GM21447 (cell line): ENCODE measurements around the gene UIMC1.

Source experiments
- ATAC-seq: cut with Tn5 transposase; IDR thresholded peaks from one replicate; pipeline ENCODE4 v1.9.1; 2021; ENCODE audit not compliant: unreplicated experiment

UIMC1 gene

DNA sequence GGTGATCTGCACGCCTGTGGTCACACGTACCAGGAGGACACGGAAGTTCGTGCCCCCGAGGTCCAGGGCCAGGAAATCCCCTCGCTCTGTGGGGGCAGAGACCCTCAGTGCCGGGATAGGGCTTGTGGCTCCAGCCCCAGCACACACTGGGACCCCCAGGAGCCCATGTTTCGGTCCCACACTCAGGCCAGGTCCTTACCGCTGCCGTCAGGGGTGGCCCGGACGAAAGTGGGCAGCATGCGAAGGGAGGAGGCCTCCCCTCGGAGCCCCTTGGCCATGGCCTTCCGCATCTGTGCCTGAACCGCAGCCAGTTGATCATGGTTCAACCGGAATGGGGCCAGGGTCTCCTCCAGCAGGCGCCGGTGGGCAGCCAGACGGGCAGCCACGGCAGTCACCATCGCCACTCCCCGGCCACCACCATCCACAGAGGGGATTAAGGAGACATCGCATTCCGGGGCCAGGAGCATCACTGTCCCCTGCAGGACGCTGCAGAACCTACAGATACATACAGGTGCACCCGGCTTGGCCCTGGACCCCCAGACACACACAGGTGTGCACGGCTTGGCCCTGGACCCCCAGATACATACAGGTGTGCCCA lies 119.2 kb downstream of the UIMC1 start:
- no peak for ATAC-seq

DNA sequence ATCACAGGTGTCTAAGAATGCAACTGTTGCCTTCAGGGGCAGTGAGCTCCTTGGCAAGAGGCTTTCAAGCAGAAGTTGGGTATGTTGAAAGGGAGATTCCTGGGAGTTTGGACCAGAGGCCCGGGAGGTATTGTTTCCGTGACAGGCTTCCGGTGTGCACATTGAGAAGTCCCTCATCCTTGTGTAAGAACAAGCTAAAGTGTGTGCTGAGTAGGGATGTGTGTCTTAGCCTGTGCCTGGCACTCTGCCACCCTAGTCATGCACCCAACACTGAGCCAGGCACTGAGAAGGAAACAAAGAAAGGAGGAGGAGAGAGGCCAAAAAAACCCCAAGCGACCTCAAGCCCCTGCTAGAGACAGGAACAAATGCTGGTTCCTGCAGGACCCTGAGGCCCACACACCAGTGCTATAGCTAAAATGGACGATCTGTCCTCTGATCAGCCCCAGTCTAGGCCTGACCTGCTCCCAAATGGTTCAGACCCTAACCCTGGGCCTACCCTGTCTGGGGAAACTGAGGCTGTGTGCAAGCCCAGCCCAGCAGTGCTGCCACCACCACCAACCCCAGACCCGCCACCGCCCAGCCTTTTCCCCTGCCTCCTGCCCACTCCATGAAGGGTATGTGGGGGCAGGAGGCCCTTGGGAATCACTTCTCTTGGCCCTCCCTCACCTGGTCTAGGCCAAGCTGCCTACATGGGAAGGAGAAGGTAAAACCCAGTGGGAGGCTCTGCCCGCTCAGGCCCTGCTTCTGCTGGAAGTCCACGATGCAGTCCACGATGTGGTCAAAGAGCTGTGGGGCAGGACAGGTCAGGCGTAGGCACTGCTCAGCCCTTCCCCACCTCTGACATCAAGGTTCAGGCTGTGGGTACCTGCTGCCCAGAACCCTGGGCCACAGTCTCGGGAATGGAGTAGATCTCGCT lies 120.0 kb downstream of the UIMC1 start:
- no peak for ATAC-seq

DNA sequence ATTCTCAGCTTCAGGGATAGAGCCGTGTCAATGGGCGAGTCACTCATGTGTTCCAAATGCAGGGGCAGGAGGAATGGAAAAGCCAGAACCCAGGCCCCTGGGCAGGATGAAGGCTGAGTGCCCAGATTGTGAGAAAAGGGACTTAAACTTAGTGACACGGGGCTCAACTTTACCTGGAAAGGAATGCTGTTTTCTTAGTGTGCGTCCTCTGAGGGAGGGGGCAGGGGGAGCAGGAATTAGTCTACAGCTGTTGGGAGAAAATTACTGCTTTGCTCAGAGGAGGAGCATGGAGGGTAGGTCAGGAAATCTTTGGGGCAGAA lies 122.0 kb downstream of the UIMC1 start:
- ATAC-seq, result no peak

DNA sequence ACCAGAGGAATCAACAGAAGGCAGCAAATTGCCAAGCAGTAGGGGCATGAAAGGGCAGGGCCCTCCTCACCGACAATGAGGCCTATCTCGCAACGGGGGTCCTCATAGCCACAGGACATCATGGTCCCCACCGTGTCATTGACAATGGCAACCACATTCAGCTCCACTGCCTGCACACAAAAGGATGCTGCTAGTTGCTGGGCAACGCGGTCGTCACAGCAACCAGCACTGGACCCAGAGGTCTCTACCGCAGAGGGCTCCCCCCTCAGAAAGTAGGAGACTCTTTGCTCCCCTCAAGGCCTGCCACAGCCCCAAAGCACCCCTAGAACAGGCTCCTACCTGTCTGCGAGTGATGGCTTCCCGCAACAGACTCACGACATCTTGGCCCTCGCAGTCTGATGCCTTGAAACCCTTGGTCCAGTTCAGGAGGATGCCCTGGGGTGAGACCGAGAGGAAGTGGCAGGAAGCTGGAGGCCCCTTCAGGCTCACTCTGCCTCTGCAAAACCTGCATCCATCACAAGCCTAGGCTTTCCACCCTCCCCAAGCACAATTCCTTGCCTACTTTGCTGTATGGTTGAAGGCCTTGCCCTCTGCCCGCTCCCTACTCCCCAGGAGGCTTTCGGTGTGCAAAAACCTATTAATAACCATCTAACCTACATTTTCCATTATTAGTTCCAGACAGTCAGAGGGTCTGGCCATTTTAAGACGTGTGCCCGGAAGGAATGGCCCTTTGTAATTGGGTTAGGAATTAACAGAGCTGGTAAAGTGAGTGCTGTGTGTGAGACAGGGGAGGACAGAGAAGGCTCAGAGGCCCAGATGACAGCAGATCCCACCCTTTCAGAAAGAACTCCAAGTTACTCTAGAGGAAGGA lies 122.6 kb downstream of the UIMC1 start:
- no peak for ATAC-seq

DNA sequence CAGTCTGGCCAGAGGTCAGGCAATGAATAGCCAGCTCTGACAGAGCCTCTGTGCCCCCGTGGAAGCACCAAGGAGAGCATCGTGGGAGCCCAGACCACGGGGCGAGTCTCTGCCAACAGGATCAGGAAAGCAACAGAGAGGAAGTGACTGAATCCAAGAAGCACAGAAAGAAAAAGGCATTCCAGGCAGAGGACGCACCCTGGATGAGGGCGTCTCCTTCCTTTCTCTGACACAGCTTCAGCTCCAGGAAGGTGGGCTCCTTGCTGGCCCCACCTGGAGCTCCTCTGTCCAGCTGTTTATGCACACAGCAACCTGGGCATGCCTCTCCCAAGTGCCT lies 124.0 kb downstream of the UIMC1 start:
- ATAC-seq, result no peak

DNA sequence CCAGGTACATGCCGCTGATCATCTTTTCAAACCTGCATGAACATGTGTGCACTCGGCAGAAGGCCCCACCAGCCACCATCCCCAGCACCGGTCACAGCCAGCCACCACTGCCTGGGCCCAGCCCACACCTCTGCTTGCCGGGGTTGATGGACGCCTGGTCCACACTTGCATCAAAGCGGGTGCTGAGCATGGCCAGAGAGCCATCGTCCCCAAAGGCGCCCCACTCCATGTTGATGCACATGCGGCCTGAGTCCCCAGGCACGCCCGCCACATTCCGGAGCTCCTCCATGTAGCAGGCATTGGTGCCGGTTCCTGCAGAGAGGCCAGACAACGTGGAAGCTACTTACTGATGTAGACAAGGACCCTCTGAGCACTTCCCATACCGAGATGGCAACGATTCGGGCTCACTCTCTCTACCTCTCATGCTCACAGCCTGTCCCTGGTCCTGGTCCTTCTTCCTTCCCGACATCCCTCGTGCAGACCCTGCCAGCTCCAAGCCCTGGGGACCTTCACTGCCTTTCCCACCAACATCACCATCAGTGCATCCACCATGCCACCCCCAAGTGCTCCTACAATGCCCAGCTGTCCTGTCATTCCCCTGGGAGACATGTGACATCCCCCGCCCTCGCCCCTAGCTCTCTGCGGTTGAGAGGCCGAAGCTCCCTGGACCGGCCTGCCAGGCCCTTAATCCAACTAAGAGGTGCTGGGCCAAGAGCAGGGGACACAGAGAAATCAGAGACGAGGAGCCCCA lies 124.6 kb downstream of the UIMC1 start:
- ATAC-seq, result no peak

DNA sequence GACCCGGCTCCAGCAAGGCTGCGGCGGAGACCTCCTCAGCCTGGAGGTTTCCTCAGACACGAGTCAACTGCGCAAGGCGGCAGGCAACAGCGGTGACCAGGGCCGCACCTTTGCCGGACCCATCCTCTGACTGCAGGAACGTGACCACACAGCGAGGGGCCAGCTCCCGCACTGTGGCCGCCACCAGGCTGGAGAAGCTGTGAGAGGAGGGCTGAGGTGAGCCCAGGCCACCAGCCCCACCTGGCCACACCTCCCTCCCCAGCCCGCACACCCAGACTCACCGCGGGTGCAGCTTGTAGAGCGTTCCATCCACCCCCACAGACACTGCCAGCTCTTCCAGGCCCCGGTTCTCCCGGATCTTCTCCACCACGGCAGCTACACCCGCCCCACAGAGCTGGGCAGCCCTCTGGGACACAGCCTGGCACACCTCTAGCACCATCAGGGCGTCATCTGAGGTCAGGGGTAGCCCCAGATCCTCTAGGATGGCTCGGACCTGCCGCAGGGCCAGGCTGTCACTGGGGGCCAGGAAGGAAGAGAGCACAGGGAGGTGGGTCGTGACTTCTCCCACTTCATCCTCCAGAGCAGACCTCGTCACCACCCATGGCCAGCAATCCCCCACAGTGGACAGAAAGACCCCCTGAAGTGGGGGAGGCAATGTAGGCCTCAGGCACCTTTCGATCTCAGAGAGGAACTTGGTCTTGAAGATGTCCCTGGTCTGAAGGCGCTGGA lies 125.4 kb downstream of the UIMC1 start:
- no peak for ATAC-seq

DNA sequence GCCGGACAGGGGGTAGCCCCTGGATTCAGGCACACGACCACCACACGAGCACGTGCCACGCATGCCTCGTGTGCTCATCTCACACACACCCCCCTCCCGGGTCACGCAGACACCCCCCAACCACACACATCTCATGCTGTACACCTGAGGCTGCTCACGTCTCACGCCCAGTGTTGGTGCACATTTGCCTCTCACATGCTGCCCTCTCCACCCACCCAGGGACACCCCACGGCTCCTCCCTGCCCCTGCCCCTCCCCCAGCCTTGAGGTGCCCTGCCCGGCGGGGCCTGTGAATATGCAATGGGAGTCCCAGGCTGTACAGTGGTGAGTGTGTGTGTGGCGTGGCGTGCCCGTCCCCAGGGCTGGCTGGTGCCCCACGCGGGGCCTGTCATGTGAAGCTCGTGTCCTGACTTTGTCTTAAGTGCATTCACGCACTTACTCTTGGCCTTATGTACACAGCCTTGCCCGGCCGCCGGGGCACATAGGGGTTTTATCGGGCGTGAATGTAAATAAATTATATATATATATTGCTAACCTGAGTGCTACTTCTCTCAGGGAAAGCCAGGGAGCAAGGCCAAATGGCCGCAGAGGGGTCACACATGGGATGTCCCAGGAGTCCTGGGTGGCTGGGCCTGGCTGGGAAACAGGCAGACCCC lies 126.1 kb downstream of the UIMC1 start:
- no peak for ATAC-seq

DNA sequence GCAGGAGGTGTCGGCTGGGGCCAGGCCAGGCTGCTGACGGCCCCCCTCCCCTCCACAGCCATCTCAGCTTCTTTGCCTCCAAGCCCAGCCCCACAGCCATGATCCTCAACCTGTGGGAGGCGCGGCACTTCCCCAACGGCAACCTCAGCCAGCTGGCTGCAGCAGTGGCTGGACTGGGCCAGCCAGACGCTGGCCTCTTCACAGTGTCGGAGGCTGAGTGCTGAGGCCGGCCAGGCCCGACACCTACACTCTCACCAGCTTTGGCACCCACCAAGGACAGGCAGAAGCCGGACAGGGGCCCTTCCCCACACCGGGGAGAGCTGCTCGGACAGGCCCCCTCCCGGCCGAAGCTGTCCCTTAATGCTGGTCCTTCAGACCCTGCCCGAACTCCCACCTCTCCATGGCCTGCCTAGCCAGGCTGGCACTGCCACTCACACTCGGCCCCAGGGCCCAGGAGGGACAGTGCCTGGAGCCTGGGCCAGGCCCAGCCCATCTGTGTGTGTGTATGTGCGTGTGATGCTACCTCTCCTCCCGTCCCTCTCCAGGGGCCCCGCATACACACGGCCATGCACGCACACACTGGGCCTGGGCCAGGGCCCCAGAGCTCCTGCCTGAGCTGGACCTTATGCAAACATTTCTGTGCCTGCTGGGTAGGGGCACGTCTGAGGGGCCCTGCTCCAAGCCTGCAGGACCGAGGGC lies 126.8 kb downstream of the UIMC1 start:
- ATAC-seq, result no peak

DNA sequence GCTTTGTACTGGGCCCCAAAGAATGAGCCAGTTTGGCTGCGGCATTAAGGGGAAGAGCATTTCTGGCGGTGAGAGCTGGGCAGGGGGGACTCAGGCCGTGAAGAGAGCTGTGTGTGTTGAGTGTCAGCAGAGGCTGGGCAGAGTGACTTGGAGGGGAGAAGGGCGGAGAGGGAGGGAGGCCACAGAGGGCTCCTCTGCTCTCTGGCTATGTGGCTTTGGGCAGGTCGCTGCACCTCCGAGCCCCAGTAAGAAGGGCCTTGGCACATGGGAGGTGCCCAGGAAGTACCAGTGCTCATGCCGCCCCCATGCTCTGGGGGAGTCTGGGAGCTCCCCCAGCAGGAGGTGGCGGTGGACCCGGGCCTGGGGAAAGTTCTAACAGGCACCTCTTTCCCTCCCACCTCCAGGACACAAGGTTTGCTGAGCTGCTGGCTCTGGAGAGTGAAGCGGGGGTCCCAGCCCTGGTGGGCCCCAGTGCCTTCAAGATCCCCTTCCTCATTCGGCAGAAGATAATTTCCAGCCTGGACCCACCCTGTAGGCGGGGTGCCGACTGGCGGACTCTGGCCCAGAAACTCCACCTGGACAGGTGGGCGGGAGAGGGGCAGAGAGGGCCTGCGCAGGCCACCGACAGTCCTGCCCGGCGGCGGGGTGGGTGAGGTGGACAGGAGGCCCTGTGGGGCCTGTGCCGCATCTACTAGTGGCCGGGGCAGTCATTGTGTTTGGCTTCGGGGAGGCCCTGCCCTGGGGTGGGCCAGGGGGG lies 127.5 kb downstream of the UIMC1 start:
- ATAC-seq, result no peak

DNA sequence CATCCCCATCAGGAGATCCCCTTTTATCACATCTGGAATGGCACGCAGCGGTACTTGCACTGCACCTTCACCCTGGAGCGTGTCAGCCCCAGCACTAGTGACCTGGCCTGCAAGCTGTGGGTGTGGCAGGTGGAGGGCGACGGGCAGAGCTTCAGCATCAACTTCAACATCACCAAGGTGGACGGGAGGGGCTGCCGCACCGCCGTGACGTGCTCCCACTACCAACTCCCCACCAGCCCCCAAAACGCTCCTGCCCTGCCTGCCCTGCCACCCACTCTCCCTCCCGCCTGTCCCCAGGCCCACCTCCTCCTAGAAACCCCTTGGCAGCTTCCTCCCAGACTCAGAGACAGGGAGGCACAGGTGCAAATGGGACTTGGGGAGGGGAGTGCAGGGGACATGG lies 128.1 kb downstream of the UIMC1 start:
- ATAC-seq, result no peak

DNA sequence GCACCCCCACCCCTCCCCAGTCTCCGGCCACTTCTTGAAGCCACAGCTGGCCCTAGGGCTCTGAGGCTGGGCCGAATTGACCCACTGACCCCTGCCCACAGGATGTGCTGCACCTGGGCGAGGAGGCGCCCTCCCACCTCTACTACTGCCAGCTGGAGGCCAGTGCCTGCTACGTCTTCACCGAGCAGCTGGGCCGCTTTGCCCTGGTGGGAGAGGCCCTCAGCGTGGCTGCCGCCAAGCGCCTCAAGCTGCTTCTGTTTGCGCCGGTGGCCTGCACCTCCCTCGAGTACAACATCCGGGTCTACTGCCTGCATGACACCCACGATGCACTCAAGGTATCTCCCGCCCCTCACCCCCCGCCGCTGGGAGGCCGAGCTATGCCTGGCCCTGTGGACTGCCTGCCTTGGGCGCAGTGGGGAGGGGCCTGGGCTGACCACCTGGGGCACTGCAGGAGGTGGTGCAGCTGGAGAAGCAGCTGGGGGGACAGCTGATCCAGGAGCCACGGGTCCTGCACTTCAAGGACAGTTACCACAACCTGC lies 128.7 kb downstream of the UIMC1 start:
- no peak for ATAC-seq

DNA sequence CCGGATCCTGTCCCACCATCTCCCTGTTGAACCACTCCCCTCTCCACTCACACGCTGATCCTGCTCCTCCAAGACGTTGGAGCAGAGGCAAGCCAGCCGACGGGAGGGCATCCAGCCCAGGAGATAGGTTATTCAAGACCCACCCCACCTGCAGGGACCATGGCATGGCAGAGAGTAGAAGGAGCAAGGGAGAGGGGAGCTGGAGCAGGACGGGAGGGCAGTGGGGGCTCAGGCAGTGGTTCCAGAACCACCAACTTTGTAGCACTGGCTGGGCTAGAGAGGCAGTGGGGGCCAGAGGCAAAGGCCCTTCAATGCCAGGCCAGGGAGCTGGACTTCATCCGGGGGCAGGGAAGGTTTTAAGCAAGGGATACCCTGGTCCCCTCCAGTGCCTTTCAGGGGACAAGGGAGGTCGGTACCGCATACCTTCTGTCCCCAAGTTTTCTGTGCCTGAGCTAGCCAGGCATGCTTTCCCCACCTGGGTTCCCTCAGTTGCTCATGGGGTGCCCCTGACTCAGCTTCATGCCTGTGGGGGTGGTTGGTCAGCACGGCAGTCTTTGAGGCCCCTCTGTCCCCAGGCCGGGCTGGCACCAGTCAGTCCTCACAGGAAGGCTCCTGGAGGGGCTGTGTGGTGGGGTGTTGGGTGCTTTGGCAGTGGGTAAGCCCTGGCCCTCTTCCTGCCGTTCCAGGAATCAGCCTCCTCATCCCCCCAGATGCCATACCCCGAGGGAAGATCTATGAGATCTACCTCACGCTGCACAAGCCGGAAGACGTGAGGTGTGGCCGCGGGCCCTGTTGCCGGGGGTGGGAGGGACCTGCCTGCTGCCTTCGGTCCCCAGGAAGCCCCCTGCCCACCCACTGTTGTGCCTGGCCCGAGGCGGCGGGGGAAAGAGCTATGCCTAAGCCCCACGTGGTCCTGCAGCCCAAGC lies 129.8 kb downstream of the UIMC1 start:
- no peak for ATAC-seq

DNA sequence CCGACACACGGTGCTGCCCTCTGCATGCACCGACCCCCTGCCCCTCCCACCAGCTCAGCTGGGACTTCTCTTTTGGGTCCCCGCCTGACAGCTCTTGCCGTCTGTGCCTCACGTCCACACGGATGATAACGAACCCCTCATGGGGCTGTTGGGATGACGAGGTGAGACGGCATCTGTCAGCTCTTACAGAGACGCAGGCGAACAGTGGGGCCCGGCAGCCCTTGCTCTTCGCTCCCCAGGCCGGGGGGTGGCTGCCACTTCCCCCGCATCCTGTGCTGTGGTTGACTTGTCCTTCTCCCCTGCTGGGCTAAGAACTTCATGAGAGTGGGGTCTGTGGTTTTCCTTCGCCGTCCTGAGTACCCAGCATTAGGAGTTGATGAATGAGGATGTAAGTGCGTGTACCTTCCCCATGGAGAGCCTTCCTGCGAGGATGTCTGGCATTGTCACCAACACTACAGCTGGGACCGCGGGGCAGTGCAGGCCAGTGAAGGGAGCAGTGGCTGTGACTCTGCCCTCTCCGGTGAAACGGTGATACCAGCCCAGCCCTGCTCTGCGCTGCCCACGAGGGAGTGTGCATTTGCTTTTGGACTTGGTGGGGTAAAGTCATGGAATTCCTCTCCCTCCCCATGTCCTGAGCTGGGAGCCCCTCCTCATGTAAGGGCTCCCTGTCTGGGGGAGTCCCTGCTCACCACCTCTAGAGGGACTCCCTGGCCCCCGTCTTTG lies 130.6 kb downstream of the UIMC1 start:
- no peak for ATAC-seq

DNA sequence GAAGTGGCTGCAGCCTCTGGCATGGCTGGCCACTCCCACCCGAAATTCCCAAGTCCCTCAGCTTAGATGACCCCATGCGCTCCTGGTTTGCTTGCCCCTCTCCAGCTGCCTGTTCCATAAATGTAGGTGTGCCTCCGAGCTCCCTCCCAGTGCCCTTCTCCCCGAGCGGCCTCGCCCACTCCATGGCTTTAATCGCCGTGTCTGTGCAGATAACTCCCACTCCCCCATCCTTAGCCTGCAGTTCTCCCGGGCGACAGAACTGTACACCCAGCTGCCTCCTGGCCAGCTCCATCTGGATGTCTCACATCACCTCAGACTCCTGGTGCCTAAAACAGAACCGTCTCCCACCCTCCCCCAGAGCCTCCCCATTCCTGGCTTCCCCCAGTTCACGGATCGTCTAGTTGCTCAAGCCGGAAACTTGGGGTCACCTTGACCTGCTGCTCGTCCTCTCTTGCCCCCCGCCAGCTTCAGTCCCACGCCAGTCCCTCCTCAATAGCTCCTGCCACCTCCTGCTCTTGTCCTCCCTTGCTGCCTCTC lies 131.5 kb downstream of the UIMC1 start:
- no peak for ATAC-seq

DNA sequence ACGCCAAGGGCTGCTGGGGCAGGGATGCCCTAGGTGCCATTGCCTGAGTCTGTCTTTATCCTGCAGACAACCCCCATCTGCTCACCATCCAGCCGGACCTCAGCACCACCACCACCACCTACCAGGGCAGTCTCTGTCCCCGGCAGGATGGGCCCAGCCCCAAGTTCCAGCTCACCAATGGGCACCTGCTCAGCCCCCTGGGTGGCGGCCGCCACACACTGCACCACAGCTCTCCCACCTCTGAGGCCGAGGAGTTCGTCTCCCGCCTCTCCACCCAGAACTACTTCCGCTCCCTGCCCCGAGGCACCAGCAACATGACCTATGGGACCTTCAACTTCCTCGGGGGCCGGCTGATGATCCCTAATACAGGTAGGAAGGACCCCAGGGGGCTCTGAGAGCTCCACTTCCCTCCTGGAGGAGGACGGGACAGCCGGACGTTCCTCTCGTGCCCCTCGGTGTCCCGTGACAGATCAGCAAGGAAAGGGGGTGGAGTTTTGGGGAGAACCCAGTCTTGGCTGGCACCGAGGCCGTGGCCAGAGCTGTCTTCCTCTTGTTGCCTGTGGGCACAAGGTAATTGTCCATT lies 132.3 kb downstream of the UIMC1 start:
- ATAC-seq, result no peak
